ENCODE measurements around the gene SPEM2.

- TF ChIP-seq CTCF (IDR thresholded peaks at IDR 0.05), result no peak
- TF ChIP-seq POLR2A (IDR thresholded peaks at IDR 0.05), result no peak
Observed at GRCh38 chr17:7392696-7393612, 32.5 kb upstream of the SPEM2 start.
